IPS-15b (cell line): ENCODE results near the gene MKLN1.

Source experiments
- H3K27me3 ChIP-seq: one replicate; pipeline ENCODE4 v1.6.1; 2013; ENCODE audit warnings: low read length; ENCODE audit not compliant: control insufficient read depth, insufficient read depth
- H3K36me3 ChIP-seq: one replicate; pipeline ENCODE4 v1.6.1; 2013; ENCODE audit warnings: low read length; ENCODE audit not compliant: control insufficient read depth, insufficient read depth
- H3K4me1 ChIP-seq: one replicate; pipeline ENCODE4 v1.6.1; 2013; ENCODE audit warnings: mild to moderate bottlenecking, low read length; ENCODE audit not compliant: control insufficient read depth, insufficient read depth
- H3K4me3 ChIP-seq: one replicate; pipeline ENCODE4 v1.5.1; 2013; ENCODE audit warnings: low read depth, low read length
- H3K9ac ChIP-seq: one replicate; pipeline ENCODE4 v1.6.1; 2013; ENCODE audit warnings: low read depth, mild to moderate bottlenecking, low read length
- H3K9me3 ChIP-seq: one replicate; pipeline ENCODE4 v1.6.1; 2013; ENCODE audit warnings: mild to moderate bottlenecking, low read length; ENCODE audit not compliant: control insufficient read depth, insufficient read depth

The MKLN1 gene

GRCh38 chr7:131359136-131359776 lies 31.6 kb downstream of the MKLN1 start:
- Histone ChIP-seq H3K9ac (no peak overlapping the region), H3K4me3 (no peak overlapping the region), H3K9me3 (no peaks in the 10 kb centered on the region), H3K36me3 (no peaks in the 10 kb centered on the region), H3K27me3 (no peaks in the 10 kb centered on the region), H3K4me1 (peaks cover 10% of the 10 kb centered on the region)

- Histone ChIP-seq H3K9ac (no peak overlapping the region), H3K36me3 (no peaks in the 10 kb centered on the region), H3K4me1 (peaks cover 10% of the 10 kb centered on the region), H3K4me3 (no peak overlapping the region), H3K27me3 (no peaks in the 10 kb centered on the region), H3K9me3 (no peaks in the 10 kb centered on the region)
Observed at GRCh38 chr7:131363719-131364118, 36.0 kb downstream of the MKLN1 start.

- H3K9ac ChIP-seq = no peak overlapping the region
- H3K4me3 ChIP-seq = no peak overlapping the region
- H3K9me3 ChIP-seq = no peaks in the 10 kb centered on the region
- peaks cover 8% of the 10 kb centered on the region for H3K4me1 ChIP-seq
- no peaks in the 10 kb centered on the region for H3K27me3 ChIP-seq
- no peaks in the 10 kb centered on the region for H3K36me3 ChIP-seq
Observed at GRCh38 chr7:131364767-131365344, 37.2 kb downstream of the MKLN1 start.

GRCh38 chr7:131365838-131366237 lies 38.2 kb downstream of the MKLN1 start:
- Histone ChIP-seq H3K9ac (no peak overlapping the region), H3K9me3 (no peaks in the 10 kb centered on the region), H3K4me1 (peaks cover 15% of the 10 kb centered on the region), H3K4me3 (no peak overlapping the region), H3K27me3 (no peaks in the 10 kb centered on the region), H3K36me3 (no peaks in the 10 kb centered on the region)

GRCh38 chr7:131369354-131369753 lies 41.7 kb downstream of the MKLN1 start:
- Histone ChIP-seq H3K27me3 (no peaks in the 10 kb centered on the region), H3K4me1 (peaks cover 8% of the 10 kb centered on the region), H3K36me3 (no peaks in the 10 kb centered on the region), H3K4me3 (no peak overlapping the region), H3K9ac (no peak overlapping the region), H3K9me3 (no peaks in the 10 kb centered on the region)

- Histone ChIP-seq H3K9ac (no peak overlapping the region), H3K27me3 (no peaks in the 10 kb centered on the region), H3K4me1 (peaks cover 8% of the 10 kb centered on the region), H3K4me3 (no peak overlapping the region), H3K36me3 (no peaks in the 10 kb centered on the region), H3K9me3 (no peaks in the 10 kb centered on the region)
Observed at GRCh38 chr7:131370523-131370968, 42.9 kb downstream of the MKLN1 start.

GRCh38 chr7:131371411-131371810 lies 43.7 kb downstream of the MKLN1 start:
- no peaks in the 10 kb centered on the region for H3K27me3 ChIP-seq
- no peaks in the 10 kb centered on the region for H3K9me3 ChIP-seq
- peaks cover 8% of the 10 kb centered on the region for H3K4me1 ChIP-seq
- H3K9ac ChIP-seq = no peak overlapping the region
- H3K36me3 ChIP-seq = no peaks in the 10 kb centered on the region
- H3K4me3 ChIP-seq = no peak overlapping the region

GRCh38 chr7:131372554-131372953 lies 44.9 kb downstream of the MKLN1 start:
- Histone ChIP-seq H3K9ac (no peak overlapping the region), H3K4me1 (peaks cover 8% of the 10 kb centered on the region), H3K36me3 (no peaks in the 10 kb centered on the region), H3K27me3 (no peaks in the 10 kb centered on the region), H3K4me3 (no peak overlapping the region), H3K9me3 (no peaks in the 10 kb centered on the region)

- no peak overlapping the region for H3K4me3 ChIP-seq
- H3K27me3 ChIP-seq = no peaks in the 10 kb centered on the region
- no peaks in the 10 kb centered on the region for H3K36me3 ChIP-seq
- H3K9ac ChIP-seq = no peak overlapping the region
- peaks cover 8% of the 10 kb centered on the region for H3K4me1 ChIP-seq
- H3K9me3 ChIP-seq = no peaks in the 10 kb centered on the region
Observed at GRCh38 chr7:131374821-131375220, 47.1 kb downstream of the MKLN1 start.

GRCh38 chr7:131381069-131381838 lies 53.6 kb downstream of the MKLN1 start:
- H3K4me3 ChIP-seq = no peak overlapping the region
- H3K9me3 ChIP-seq = no peaks in the 10 kb centered on the region
- H3K4me1 ChIP-seq = peaks cover 5% of the 10 kb centered on the region
- H3K36me3 ChIP-seq = no peaks in the 10 kb centered on the region
- H3K27me3 ChIP-seq = no peaks in the 10 kb centered on the region
- H3K9ac ChIP-seq = no peak overlapping the region

GRCh38 chr7:131383417-131384285 lies 56.0 kb downstream of the MKLN1 start:
- Histone ChIP-seq H3K9me3 (no peaks in the 10 kb centered on the region), H3K9ac (no peak overlapping the region), H3K4me3 (no peak overlapping the region), H3K36me3 (no peaks in the 10 kb centered on the region), H3K27me3 (no peaks in the 10 kb centered on the region), H3K4me1 (peaks cover 5% of the 10 kb centered on the region)
